ENCODE results near the gene OLIG2. TPM values are rescaled to one million over a fixed set of nuclear protein-coding genes. Genes with fewer than 3 reads are reported as not detected.

Gene OLIG2
- total RNA-seq, 2 experiments from 2014 or later, result not detected

- Histone ChIP-seq H3K27ac (ENCODE audit: low read depth in 1 of 2, low read length in 2 of 2) (no peak overlapping the region), H3K9me3 (ENCODE audit: control insufficient read depth in 1 of 2, insufficient read depth in 1 of 2, low read length in 2 of 2) (peaks cover 0 to 26% of the 10 kb centered on the region in 2 experiments), H3K27me3 (ENCODE audit: control insufficient read depth in 1 of 2, insufficient read depth in 2 of 2, low read length in 2 of 2) (peaks cover 81 to 93% of the 10 kb centered on the region in 2 experiments), H3K4me3 (ENCODE audit: low read length) (no peak overlapping the region), H3K36me3 (ENCODE audit: insufficient read depth, low read length) (no peaks in the 10 kb centered on the region), H3K4me1 (ENCODE audit: insufficient read depth, low read length) (peaks cover 50% of the 10 kb centered on the region)
- Mint-ChIP-seq H3K27me3 (peaks cover 94% of the 10 kb centered on the region), H3K9me3 (no peaks in the 10 kb centered on the region), H3K4me1 (ENCODE audit: low read depth) (peaks cover 45% of the 10 kb centered on the region), H3K36me3 (ENCODE audit: low read depth) (no peaks in the 10 kb centered on the region), H3K27ac (no peak overlapping the region), H3K4me3 (peak overlapping the region; percentile 75)
- POLR2A ChIA-PET, result no interaction called here
- ATAC-seq (ENCODE audit: poor library complexity) (no peak), DNase-seq (peak in 1 of 14 experiments; percentile 14)
- CTCF ChIA-PET, result no interaction called here
- TF ChIP-seq, protein P1, sequence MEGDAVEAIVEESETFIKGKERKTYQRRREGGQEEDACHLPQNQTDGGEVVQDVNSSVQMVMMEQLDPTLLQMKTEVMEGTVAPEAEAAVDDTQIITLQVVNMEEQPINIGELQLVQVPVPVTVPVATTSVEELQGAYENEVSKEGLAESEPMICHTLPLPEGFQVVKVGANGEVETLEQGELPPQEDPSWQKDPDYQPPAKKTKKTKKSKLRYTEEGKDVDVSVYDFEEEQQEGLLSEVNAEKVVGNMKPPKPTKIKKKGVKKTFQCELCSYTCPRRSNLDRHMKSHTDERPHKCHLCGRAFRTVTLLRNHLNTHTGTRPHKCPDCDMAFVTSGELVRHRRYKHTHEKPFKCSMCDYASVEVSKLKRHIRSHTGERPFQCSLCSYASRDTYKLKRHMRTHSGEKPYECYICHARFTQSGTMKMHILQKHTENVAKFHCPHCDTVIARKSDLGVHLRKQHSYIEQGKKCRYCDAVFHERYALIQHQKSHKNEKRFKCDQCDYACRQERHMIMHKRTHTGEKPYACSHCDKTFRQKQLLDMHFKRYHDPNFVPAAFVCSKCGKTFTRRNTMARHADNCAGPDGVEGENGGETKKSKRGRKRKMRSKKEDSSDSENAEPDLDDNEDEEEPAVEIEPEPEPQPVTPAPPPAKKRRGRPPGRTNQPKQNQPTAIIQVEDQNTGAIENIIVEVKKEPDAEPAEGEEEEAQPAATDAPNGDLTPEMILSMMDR (IDR thresholded peaks at IDR 0.05), result no peak
- intact Hi-C loops (cut with DNase I, micrococcal nuclease), result no loop called here
Observed at GRCh38 chr21:33020558-33021100, 5.1 kb upstream of the OLIG2 start.

- Histone ChIP-seq H3K4me1 (ENCODE audit: insufficient read depth, low read length) (peaks cover 55% of the 10 kb centered on the region), H3K27me3 (ENCODE audit: control insufficient read depth in 1 of 2, insufficient read depth in 2 of 2, low read length in 2 of 2) (peaks cover 83 to 97% of the 10 kb centered on the region in 2 experiments), H3K27ac (ENCODE audit: low read depth in 1 of 2, low read length in 2 of 2) (no peak overlapping the region), H3K9me3 (ENCODE audit: control insufficient read depth in 1 of 2, insufficient read depth in 1 of 2, low read length in 2 of 2) (peaks cover 0 to 32% of the 10 kb centered on the region in 2 experiments), H3K4me3 (ENCODE audit: low read length) (no peak overlapping the region), H3K36me3 (ENCODE audit: insufficient read depth, low read length) (no peaks in the 10 kb centered on the region)
- Mint-ChIP-seq H3K9me3 (no peaks in the 10 kb centered on the region), H3K4me1 (ENCODE audit: low read depth) (peaks cover 50% of the 10 kb centered on the region), H3K27ac (no peak overlapping the region), H3K27me3 (peaks cover 94% of the 10 kb centered on the region), H3K4me3 (peak overlapping the region; percentile 21), H3K36me3 (ENCODE audit: low read depth) (no peaks in the 10 kb centered on the region)
- intact Hi-C loops (cut with DNase I, micrococcal nuclease), result no loop called here
- ATAC-seq (ENCODE audit: poor library complexity) (no peak), DNase-seq (no peak)
- TF ChIP-seq, protein P1 (IDR thresholded peaks at IDR 0.05), result no peak
- ChIA-PET POLR2A (no interaction called here), CTCF (no interaction called here)
Observed at GRCh38 chr21:33021150-33021549, 4.6 kb upstream of the OLIG2 start.

DNA sequence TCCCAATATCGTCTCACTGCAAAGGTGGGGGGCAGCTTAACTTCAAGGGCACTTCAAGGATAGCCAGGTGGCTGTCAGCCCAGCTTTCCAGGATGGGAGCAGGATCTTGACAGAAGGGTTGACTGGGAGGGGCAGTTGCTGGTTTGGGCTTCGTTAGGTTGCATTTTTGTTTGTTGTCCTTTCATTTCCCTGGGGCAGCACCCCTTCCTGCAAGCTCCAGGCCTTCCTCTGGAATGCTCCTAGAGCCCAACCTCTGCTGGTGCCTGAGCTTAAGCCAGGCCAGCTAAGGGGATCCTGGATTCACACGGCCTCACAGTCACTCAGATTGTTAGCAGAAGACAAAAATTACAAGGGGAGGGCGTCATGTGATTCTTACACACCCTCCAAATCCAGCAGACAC lies 4.1 kb upstream of the OLIG2 start:
- peaks cover 0 to 37% of the 10 kb centered on the region in 2 experiments for H3K9me3 ChIP-seq (ENCODE audit: control insufficient read depth in 1 of 2, insufficient read depth in 1 of 2, low read length in 2 of 2)
- H3K27me3 Mint-ChIP-seq, result peaks cover 94% of the 10 kb centered on the region
- POLR2A ChIA-PET, result no interaction called here
- CTCF ChIA-PET, result no interaction called here
- H3K4me1 Mint-ChIP-seq (ENCODE audit: low read depth), result peaks cover 55% of the 10 kb centered on the region
- peak overlapping the region; percentile 53 for H3K4me3 Mint-ChIP-seq
- H3K9me3 Mint-ChIP-seq, result no peaks in the 10 kb centered on the region
- no peaks in the 10 kb centered on the region for H3K36me3 ChIP-seq (ENCODE audit: insufficient read depth, low read length)
- no peak overlapping the region for H3K27ac Mint-ChIP-seq
- DNase-seq (no peak), ATAC-seq (ENCODE audit: poor library complexity) (no peak)
- no peak overlapping the region for H3K4me3 ChIP-seq (ENCODE audit: low read length)
- H3K27me3 ChIP-seq (ENCODE audit: control insufficient read depth in 1 of 2, insufficient read depth in 2 of 2, low read length in 2 of 2), result peaks cover 84 to 97% of the 10 kb centered on the region in 2 experiments
- TF ChIP-seq, protein P1 (IDR thresholded peaks at IDR 0.05), result no peak
- peaks cover 60% of the 10 kb centered on the region for H3K4me1 ChIP-seq (ENCODE audit: insufficient read depth, low read length)
- no peak overlapping the region for H3K27ac ChIP-seq (ENCODE audit: low read depth in 1 of 2, low read length in 2 of 2)
- H3K36me3 Mint-ChIP-seq (ENCODE audit: low read depth), result no peaks in the 10 kb centered on the region
- intact Hi-C loops (cut with DNase I, micrococcal nuclease), result no loop called here

Data from CD4-positive, alpha-beta T cell (primary cell).